K562 (cell line): ENCODE data around the gene DDIT3. TPM values are rescaled to one million over a fixed set of nuclear protein-coding genes. Genes with fewer than 3 reads are reported as not detected.

Source experiments
- ATAC-seq: fragments of 200-7000 bp; cut with Tn5 transposase; 3 replicates; pipeline ENCODE4 v1.9.1; 2020; ENCODE audit warnings: moderate library complexity
- BruUV-seq: library from RNA; stranded (reverse); fragments of 400-500 nt; replicated peaks from 2 replicates; lab custom pipeline; 2021; lab: Mats Ljungman, UMichigan
- CTCF ChIA-PET: fragments of 300-600 bp; formaldehyde crosslinking; extraction: SDS; loops from one replicate; lab custom pipeline; 2021; ENCODE audit warnings: low intra/inter-chr PET ratio; lab: Yijun Ruan, JAX
- POLR2A ChIA-PET: fragments of 300-600, 350-650 bp; sonication (Branson Sonifier 250); formaldehyde crosslinking; extraction: SDS; loops from one replicate; lab custom pipeline; 2021; ENCODE audit warnings: antibody characterized with exemption, inconsistent platforms; lab: Yijun Ruan, JAX
- DNase-seq, 4 experiments: peaks; one replicate each; pipeline versions ENCODE4 v3.0.0 to v3.0.0-alpha.2; 2011 to 2018; ENCODE audit warnings: low spot score in 3 of 4, mixed read lengths in 3 of 4; ENCODE audit errors: extremely low read depth in 1 of 4
- FAIRE-seq: peaks from 2 replicates; lab custom pipeline; 2011; peaks lifted over from hg19 to GRCh38; lab: Jason Lieb, UNC
- H2AFZ ChIP-seq: 2 replicates; pipeline ENCODE4 v1.6.0; 2011; ENCODE audit warnings: low read depth, low read length, control low read depth, inconsistent platforms
- H3K27ac ChIP-seq: fragments of 200-600 bp; 3 replicates; pipeline ENCODE4 v1.8.0; 2011; ENCODE audit warnings: low read depth, mild to moderate bottlenecking, control low read depth, inconsistent platforms, low read length, moderate library complexity, mixed read lengths; ENCODE audit errors: extremely low read depth
- H3K27me3 ChIP-seq, 2 experiments: fragments of 300-600 bp in 1 of 2; 2 replicates in 1 of 2; 3 replicates in 1 of 2; pipeline versions ENCODE4 v1.6.0 to v1.8.0; 2011; ENCODE audit warnings: inconsistent platforms in 2 of 2, low read length in 2 of 2, mild to moderate bottlenecking in 1 of 2, mixed read lengths in 1 of 2, moderate library complexity in 1 of 2; ENCODE audit not compliant: control insufficient read depth in 2 of 2, insufficient read depth in 2 of 2
- H3K36me3 ChIP-seq: fragments of 300-600 bp; 3 replicates; pipeline ENCODE4 v1.8.0; 2011; ENCODE audit warnings: mild to moderate bottlenecking, low read length, inconsistent platforms; ENCODE audit not compliant: control insufficient read depth, insufficient read depth
- H3K4me1 ChIP-seq, 2 experiments: fragments of 200-600 bp in 1 of 2; replicated peaks in 1 of 2; 2 replicates in 1 of 2; 3 replicates in 1 of 2; pipeline versions ENCODE4 v1.5.1 to v1.8.0; 2011; ENCODE audit warnings: inconsistent platforms in 2 of 2, low read length in 2 of 2, mild to moderate bottlenecking in 1 of 2, mixed read lengths in 1 of 2, moderate library complexity in 1 of 2; ENCODE audit not compliant: control insufficient read depth in 2 of 2, insufficient read depth in 2 of 2
- H3K4me2 ChIP-seq: 2 replicates; pipeline ENCODE4 v1.6.1; 2011; ENCODE audit warnings: low read length, control low read depth, inconsistent platforms, mixed read lengths; ENCODE audit not compliant: insufficient read depth
- H3K4me3 ChIP-seq: fragments of 200-600 bp; sonication (generic), shearing (Covaris generic); 2 replicates; pipeline ENCODE4 v1.5.1; 2016; ENCODE audit warnings: control low read depth, inconsistent platforms
- H3K79me2 ChIP-seq: fragments of 200-600 bp; 3 replicates; pipeline ENCODE4 v1.8.0; 2011; ENCODE audit warnings: low read length, inconsistent platforms; ENCODE audit not compliant: control insufficient read depth, insufficient read depth
- H3K9ac ChIP-seq, 2 experiments: 2 replicates each; pipeline versions ENCODE4 v1.6.0 to v1.6.1; 2011; ENCODE audit warnings: low read depth in 2 of 2, low read length in 2 of 2, control low read depth in 1 of 2, inconsistent platforms in 1 of 2, mild to moderate bottlenecking in 1 of 2, mixed read lengths in 1 of 2; ENCODE audit not compliant: insufficient read depth in 1 of 2
- H3K9me1 ChIP-seq: one replicate; pipeline ENCODE4 v1.6.0; 2011; ENCODE audit warnings: inconsistent platforms, mild to moderate bottlenecking, low read length, moderate library complexity; ENCODE audit not compliant: control insufficient read depth, insufficient read depth
- H3K9me3 ChIP-seq: replicated peaks from 2 replicates; pipeline ENCODE4 v1.5.1; 2011; ENCODE audit warnings: low read depth, low read length, inconsistent platforms; ENCODE audit not compliant: control insufficient read depth, insufficient read depth
- H4K20me1 ChIP-seq: replicated peaks from 2 replicates; pipeline ENCODE4 v1.6.1; 2011; ENCODE audit warnings: low read length, inconsistent platforms, mixed read lengths; ENCODE audit not compliant: control insufficient read depth, insufficient read depth
- BCLAF1 ChIP-seq, 2 experiments: fragments of 450-650 bp in 1 of 2; IDR thresholded peaks; 2 replicates each; pipeline ENCODE4 v1.6.1; 2011 to 2017; ENCODE audit warnings: low read depth in 2 of 2, antibody characterized with exemption in 1 of 2, borderline replicate concordance in 1 of 2, low read length in 1 of 2, mild to moderate bottlenecking in 1 of 2, mixed read lengths in 1 of 2; ENCODE audit not compliant: control insufficient read depth in 1 of 2
- CBX5 ChIP-seq: IDR thresholded peaks from 2 replicates; pipeline ENCODE4 v1.6.1; 2014; ENCODE audit warnings: low read depth, borderline replicate concordance
- CCNT2 ChIP-seq: IDR thresholded peaks from 2 replicates; pipeline ENCODE4 v1.6.1; 2011; ENCODE audit warnings: borderline replicate concordance, low read depth, mild to moderate bottlenecking, moderate library complexity, mixed read lengths, low read length; ENCODE audit not compliant: insufficient read length; ENCODE audit errors: extremely low read depth
- MAZ ChIP-seq, 2 experiments: fragments of 450-650 bp in 1 of 2; sonication (generic) in 1 of 2; formaldehyde crosslinking; IDR thresholded peaks in 1 of 2; conservative IDR thresholded peaks in 1 of 2; 2 replicates each; pipeline versions ENCODE4 v1.4.0 to v1.5.0; 2020; ENCODE audit warnings: mild to moderate bottlenecking in 1 of 2, missing genetic modification reagents in 1 of 2
- MCM3 ChIP-seq: fragments of 450-650 bp; IDR thresholded peaks from 2 replicates; pipeline ENCODE4 v1.6.1; 2016
- MYBL2 ChIP-seq, 2 experiments: fragments of 450-650 bp in 1 of 2; sonication (generic) in 1 of 2; formaldehyde crosslinking in 1 of 2; IDR thresholded peaks; 2 replicates each; pipeline versions ENCODE4 v1.6.1 to v1.8.1; 2017 to 2022; ENCODE audit warnings: borderline replicate concordance in 1 of 2, inconsistent platforms in 1 of 2, low read depth in 1 of 2, mild to moderate bottlenecking in 1 of 2, missing genetic modification reagents in 1 of 2, moderate library complexity in 1 of 2
- RNF2 ChIP-seq: sonication (generic); IDR thresholded peaks from 2 replicates; pipeline ENCODE4 v1.6.1; 2016
- SETDB1 ChIP-seq: IDR thresholded peaks from one replicate; pipeline ENCODE4 v1.6.1; 2012; ENCODE audit warnings: low read length, control low read depth, inconsistent platforms
- TAF15 ChIP-seq: fragments of 200-400 bp; formaldehyde crosslinking; IDR thresholded peaks from 2 replicates; pipeline ENCODE4 v1.6.1; 2017; ENCODE audit warnings: mild to moderate bottlenecking, low read depth, low read length, moderate library complexity
- ZNF586 ChIP-seq: fragments of 450-650 bp; formaldehyde crosslinking; conservative IDR thresholded peaks from 2 replicates; pipeline ENCODE4 v1.4.0; 2020; ENCODE audit warnings: mild to moderate bottlenecking, moderate library complexity
- ZNF644 ChIP-seq: fragments of 200-800 bp; sonication (Bioruptor generic); IDR thresholded peaks from 2 replicates; pipeline ENCODE4 v1.6.1; 2016; ENCODE audit warnings: low read depth, missing genetic modification characterization, missing compliant biosample characterization
- WGBS: fragments of 100-300 bp; shearing (Covaris generic); methylation state at CpG from one replicate; pipeline ENCODE4 v1.1.6; 2016; ENCODE audit warnings: low coverage, mixed read lengths; ENCODE audit not compliant: insufficient coverage; ENCODE audit errors: missing lambda C conversion rate; 5-methylcytosine and 5-hydroxymethylcytosine counted together
- in situ Hi-C: fragments of 300-500 bp; cut with MboI; formaldehyde crosslinking; loops from 4 replicates; pipeline ENCODE4 v1.15.0; 2018; ENCODE audit warnings: inconsistent platforms, mixed read lengths
- intact Hi-C: fragments of 100-400 bp; cut with micrococcal nuclease; formaldehyde crosslinking; loops from 2 replicates; pipeline ENCODE4 v1.14.2; 2022
- polyA plus RNA-seq, 8 experiments: library from polyadenylated mRNA; depleted of rRNA in 4 of 8; stranded (reverse) in 5 of 8; unstranded in 3 of 8; fragments of >200 nt; fragmentation: Nextera tagmentation in 2 of 8; fragmentation: Illumina TruSeq in 1 of 8; extraction: Ambion mirVana in 2 of 8; extraction: Trizol in 1 of 8; gene quantifications; 2 replicates each; pipeline versions ENCODE4 v1.2.1 to v1.2.3, GENCODE V29; 2011 to 2014; ENCODE audit warnings: inconsistent platforms in 1 of 8, missing spikeins in 1 of 8
- total RNA-seq, 7 experiments: library from RNA; depleted of rRNA in 6 of 7; stranded (reverse); fragments of >200 nt in 6 of 7; fragmentation: Illumina TruSeq in 2 of 7; extraction: Trizol in 2 of 7; gene quantifications; 2 replicates each; pipeline versions ENCODE4 v1.2.1 to v1.2.3, GENCODE V29; 2011 to 2021; ENCODE audit warnings: low replicate concordance in 1 of 7

DDIT3 gene
- total and polyA plus RNA-seq, 9 of the 15 experiments (the other 6 are each of a cell fraction or from before 2014, with no cell fraction given): 59.1 to 272 (median 89.9) TPM

- H4K20me1 ChIP-seq: no peaks in the 10 kb centered on the region
- ATAC-seq (no peak), DNase-seq (no peak)
- no peaks in the 10 kb centered on the region for H3K9me3 ChIP-seq
- BruUV-seq: TSS peak; percentile 30
- no peak overlapping the region for H2AFZ ChIP-seq
- peaks cover 6 to 19% of the 10 kb centered on the region in 2 experiments for H3K4me1 ChIP-seq
- no peak overlapping the region for H3K9ac ChIP-seq
- H3K79me2 ChIP-seq: peaks cover 8% of the 10 kb centered on the region
- no peaks in the 10 kb centered on the region for H3K27me3 ChIP-seq
- in situ Hi-C loops: no loop called here
- CTCF ChIA-PET: interaction anchor here (1.0 kb wide), 1 partner anchor 13 kb away, joined by 3 read pairs; no protein-coding TSS in a partner anchor
- H3K36me3 ChIP-seq: peaks cover 93% of the 10 kb centered on the region; the same call in 2 of the 3 replicates
- WGBS: 86% methylated on average over 6 of the region's 6 CpGs
- H3K27ac ChIP-seq: no peak overlapping the region
- TF ChIP-seq CBX5: no peak
- TF ChIP-seq TAF15: no peak
- TF ChIP-seq MCM3: no peak
- no peak for TF ChIP-seq SETDB1
- no peak for TF ChIP-seq ZNF644 (tag)
- no peak for TF ChIP-seq MAZ (CRISPR knock-in tag; conservative IDR thresholded peaks at IDR 0.05 in 1 of 2, IDR thresholded peaks at IDR 0.05 in 1 of 2)
- no peak for TF ChIP-seq RNF2
- no peak for TF ChIP-seq MYBL2 (IDR thresholded peaks at IDR 0.05; ENCODE audit: low read depth)
- TF ChIP-seq MYBL2 (CRISPR knock-in tag; IDR thresholded peaks at IDR 0.05; ENCODE audit: borderline replicate concordance): no peak
- TF ChIP-seq BCLAF1 (IDR thresholded peaks at IDR 0.05; ENCODE audit: borderline replicate concordance in 1 of 2, control insufficient read depth in 1 of 2, low read depth in 2 of 2, low read length in 1 of 2): no peak
- no peak for TF ChIP-seq CCNT2
- no peak for TF ChIP-seq ZNF586 (CRISPR knock-in tag)
- TF ChIP-seq, all 486 proteins: peak for 0
- intact Hi-C loops: no loop called here
- H3K9me1 ChIP-seq: no peaks in the 10 kb centered on the region
- POLR2A ChIA-PET: interaction anchor here (0.5 to 10.8 kb wide), 7 partner anchors 9 to 281 kb away, joined by 3 to 225 read pairs (median 5); partner anchors contain the start of genes B4GALNT1, DCTN2 and DDIT3
- H3K4me3 ChIP-seq: no peak overlapping the region
- FAIRE-seq: no peak
- no peak overlapping the region for H3K4me2 ChIP-seq
Observed at GRCh38 chr12:57529831-57530230, 9.5 kb upstream of the DDIT3 start.
